HG02759 (cell line): ENCODE results near the gene GANAB.

Source experiments
- ATAC-seq: cut with Tn5 transposase; IDR thresholded peaks from one replicate; pipeline ENCODE4 v1.9.1; 2021; ENCODE audit warnings: mild to moderate bottlenecking, moderate library complexity; ENCODE audit not compliant: unreplicated experiment

The GANAB gene

DNA sequence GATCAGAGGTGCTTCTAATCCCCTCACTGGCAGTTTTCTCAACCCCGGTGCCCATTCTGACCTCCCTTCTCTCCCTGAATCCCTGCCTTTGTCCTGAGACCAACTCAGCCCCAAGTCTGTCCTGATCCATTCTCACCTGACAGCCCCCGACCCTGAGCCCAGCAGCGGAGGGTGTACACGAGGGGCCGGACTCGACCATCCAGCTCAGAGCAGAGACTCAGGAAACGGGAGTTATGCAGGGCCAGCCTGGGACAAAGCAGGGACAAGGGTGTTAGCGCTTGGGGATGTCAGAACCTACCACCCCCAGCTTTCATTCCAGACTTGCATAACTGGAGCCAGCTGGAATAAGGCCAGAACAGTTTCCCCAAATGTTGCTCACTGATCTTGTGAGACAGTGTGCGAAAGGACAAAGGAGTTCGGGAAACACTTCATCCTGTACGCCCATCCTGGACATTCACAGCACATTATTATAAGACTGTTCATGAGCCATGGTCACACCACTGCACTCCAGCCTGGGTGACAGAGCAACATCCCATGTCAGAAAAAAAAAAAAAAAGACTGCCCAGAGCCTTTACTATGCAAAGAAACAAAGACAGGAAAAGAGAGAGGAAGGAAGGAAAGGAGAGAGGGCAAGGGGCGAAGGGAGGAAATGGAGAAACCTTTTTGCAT, 69.2 kb downstream of the GANAB start:
- no peak for ATAC-seq

DNA sequence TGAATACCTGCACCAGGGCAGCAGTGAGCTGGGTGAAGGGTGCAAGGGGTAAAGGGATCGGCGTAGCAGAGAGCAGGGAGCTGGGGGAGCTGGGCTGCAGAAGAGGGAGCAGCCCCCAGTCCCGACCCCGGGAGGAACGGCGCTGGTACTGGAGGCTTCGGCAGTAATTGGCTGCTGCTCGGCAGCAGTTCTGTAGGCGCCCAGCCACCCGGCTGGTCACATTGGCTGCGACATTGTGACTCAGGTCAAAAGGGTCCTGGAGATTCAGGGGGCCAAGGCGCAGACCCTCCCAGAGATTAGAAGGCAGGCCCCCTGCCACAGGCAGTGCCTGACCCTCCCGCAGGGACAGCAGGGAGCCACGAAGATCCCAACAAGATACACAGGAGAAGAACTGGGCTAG, 70.6 kb downstream of the GANAB start:
- no peak for ATAC-seq

DNA sequence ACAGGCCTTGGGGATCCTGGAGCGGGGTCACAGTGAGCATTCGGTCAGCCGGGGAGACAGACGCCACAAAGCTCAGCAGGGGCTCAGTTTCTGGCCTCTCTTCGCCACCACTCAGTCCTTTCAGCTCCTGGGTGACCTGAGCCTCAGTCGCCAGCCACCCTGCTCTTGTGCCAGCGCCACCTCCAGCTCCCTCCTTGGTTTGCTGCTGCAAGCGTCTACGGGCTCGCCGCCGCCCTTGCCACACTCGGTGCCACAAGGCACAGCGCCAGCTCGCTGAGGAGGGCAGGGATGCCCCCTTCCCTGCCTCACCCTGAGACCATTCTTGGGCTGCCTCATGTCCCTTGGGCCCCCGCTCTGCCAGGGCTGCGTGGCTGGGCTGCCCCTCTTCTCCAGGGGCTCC, 71.3 kb downstream of the GANAB start:
- no peak for ATAC-seq
